Measurements from ENCODE around the gene FRMD8. TPM values are rescaled to one million over a fixed set of nuclear protein-coding genes. Genes with fewer than 3 reads are reported as not detected.

Gene FRMD8
- total and polyA plus RNA-seq, 9 of the 15 experiments (the other 6 are each of a cell fraction or from before 2014, with no cell fraction given) = 4.5 to 54.5 (median 15.8) TPM

- no peak for TF ChIP-seq HINFP (tag; conservative IDR thresholded peaks at IDR 0.05; ENCODE audit: low read depth)
- TF ChIP-seq CCAR2 (IDR thresholded peaks at IDR 0.05; ENCODE audit: low read depth, low read length) = no peak
- no peak for TF ChIP-seq ZNF318 (IDR thresholded peaks at IDR 0.05; ENCODE audit: borderline replicate concordance in 1 of 2, low read depth in 1 of 2)
- no peak for TF ChIP-seq ZNF277 (CRISPR knock-in tag; IDR thresholded peaks at IDR 0.05; ENCODE audit: borderline replicate concordance)
- TF ChIP-seq ZZZ3 (IDR thresholded peaks at IDR 0.05) = no peak
- TF ChIP-seq ZEB2 (IDR thresholded peaks at IDR 0.05) = no peak
- TF ChIP-seq USF2 (CRISPR knock-in tag; IDR thresholded peaks at IDR 0.05) = no peak
- TF ChIP-seq, protein P1, sequence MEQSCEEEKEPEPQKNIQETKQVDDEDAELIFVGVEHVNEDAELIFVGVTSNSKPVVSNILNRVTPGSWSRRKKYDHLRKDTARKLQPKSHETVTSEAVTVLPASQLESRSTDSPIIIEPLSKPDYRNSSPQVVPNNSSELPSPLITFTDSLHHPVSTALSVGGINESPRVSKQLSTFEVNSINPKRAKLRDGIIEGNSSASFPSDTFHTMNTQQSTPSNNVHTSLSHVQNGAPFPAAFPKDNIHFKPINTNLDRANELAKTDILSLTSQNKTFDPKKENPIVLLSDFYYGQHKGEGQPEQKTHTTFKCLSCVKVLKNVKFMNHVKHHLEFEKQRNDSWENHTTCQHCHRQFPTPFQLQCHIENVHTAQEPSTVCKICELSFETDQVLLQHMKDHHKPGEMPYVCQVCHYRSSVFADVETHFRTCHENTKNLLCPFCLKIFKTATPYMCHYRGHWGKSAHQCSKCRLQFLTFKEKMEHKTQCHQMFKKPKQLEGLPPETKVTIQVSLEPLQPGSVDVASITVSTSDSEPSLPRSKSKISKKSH (CRISPR knock-in tag; IDR thresholded peaks at IDR 0.05) = no peak
- no peak for TF ChIP-seq FOS (IDR thresholded peaks at IDR 0.05; ENCODE audit: extremely low read depth, insufficient read length)
- TF ChIP-seq MYC (IDR thresholded peaks at IDR 0.05; ENCODE audit: low read depth, low read length) = no peak
- no peak for TF ChIP-seq MYC (CRISPR knock-in tag; IDR thresholded peaks at IDR 0.05; ENCODE audit: borderline replicate concordance, low read depth)
- TF ChIP-seq POLR2B (IDR thresholded peaks at IDR 0.05; ENCODE audit: low read depth, partially characterized antibody) = peak; percentile 86
- no peak for TF ChIP-seq ZNF354B (CRISPR knock-in tag; IDR thresholded peaks at IDR 0.05)
- TF ChIP-seq SUPT5H (IDR thresholded peaks at IDR 0.05) = peak; percentile 85
These were observed 50.1 kb downstream of the FRMD8 start (continued) for GRCh38 chr11:65436412-65437032.

Measured in K562 (cell line).